ENCODE measurements around the gene F2RL2.

F2RL2 gene

DNA sequence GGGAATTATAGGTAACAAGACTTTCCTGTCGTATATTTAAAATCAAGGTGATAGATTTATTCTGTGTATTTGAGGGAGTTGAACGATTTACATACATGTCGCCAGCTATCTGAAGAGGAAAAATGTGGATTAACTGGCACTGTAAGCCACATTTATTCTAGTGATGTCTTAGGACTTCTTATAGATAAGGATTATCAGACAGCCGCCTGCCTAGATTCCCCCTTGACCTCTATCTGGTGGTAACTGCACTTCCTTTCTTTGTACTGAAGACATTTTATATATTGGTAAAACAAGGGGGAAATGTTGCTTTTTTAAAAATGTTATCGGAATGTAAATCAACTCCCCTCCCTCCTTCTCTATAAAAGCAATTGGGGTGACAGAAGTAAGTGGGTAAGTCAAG is 39.3 kb upstream of the F2RL2 start:
- H3K4me3 ChIP-seq (ENCODE audit: low read length) = no peak overlapping the region
- H3K27me3 ChIP-seq (ENCODE audit: control insufficient read depth, low read length) = no peaks in the 10 kb centered on the region
- no peak for TF ChIP-seq CTCF (IDR thresholded peaks at IDR 0.05; ENCODE audit: low read depth, low read length, poor library complexity, severe bottlenecking)
- TF ChIP-seq EZH2phosphoT487 (IDR thresholded peaks at IDR 0.05; ENCODE audit: borderline replicate concordance, low read length) = no peak
- no peaks in the 10 kb centered on the region for H3F3A ChIP-seq (ENCODE audit: control insufficient read depth, insufficient read depth)
- no peak overlapping the region for H3K27ac ChIP-seq (ENCODE audit: low read depth, low read length)
- no peak overlapping the region for H3K4me2 ChIP-seq (ENCODE audit: low read length)
- no peaks in the 10 kb centered on the region for H3K9me2 ChIP-seq (replicated peaks; ENCODE audit: control insufficient read depth, low read length)
- no peaks in the 10 kb centered on the region for H3K9me3 ChIP-seq (ENCODE audit: control insufficient read depth, insufficient read depth, low read length)
- peaks cover 18% of the 10 kb centered on the region for H3K36me3 ChIP-seq (ENCODE audit: control insufficient read depth, low read length)
- H3K79me2 ChIP-seq (ENCODE audit: control insufficient read depth, low read length) = no peaks in the 10 kb centered on the region
- no peaks in the 10 kb centered on the region for H4K20me1 ChIP-seq (ENCODE audit: control insufficient read depth, insufficient read depth, low read depth, low read length)
- peaks cover 6% of the 10 kb centered on the region for H3K4me1 ChIP-seq (ENCODE audit: control insufficient read depth, low read length)

DNA sequence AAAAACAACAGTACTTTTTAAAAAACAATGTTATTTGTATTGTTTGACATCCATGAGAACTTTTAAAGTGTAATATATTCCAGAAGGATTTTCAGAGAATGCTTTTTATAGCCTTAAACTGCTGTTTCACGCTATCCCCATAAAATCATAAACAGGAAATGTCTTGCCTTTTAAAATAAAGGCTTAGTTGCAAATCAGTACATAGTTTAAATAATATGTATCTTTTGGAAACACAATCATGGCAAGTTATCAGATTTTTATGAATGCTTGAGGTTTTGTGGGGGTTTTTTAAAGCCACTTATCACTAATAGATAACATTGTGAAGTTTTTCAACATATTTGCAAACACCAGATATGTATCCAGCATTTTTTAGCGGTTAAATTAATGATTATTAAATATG is 37.2 kb upstream of the F2RL2 start:
- Histone ChIP-seq H3K36me3 (ENCODE audit: control insufficient read depth, low read length) (peaks cover 18% of the 10 kb centered on the region), H3F3A (ENCODE audit: control insufficient read depth, insufficient read depth) (no peaks in the 10 kb centered on the region)

DNA sequence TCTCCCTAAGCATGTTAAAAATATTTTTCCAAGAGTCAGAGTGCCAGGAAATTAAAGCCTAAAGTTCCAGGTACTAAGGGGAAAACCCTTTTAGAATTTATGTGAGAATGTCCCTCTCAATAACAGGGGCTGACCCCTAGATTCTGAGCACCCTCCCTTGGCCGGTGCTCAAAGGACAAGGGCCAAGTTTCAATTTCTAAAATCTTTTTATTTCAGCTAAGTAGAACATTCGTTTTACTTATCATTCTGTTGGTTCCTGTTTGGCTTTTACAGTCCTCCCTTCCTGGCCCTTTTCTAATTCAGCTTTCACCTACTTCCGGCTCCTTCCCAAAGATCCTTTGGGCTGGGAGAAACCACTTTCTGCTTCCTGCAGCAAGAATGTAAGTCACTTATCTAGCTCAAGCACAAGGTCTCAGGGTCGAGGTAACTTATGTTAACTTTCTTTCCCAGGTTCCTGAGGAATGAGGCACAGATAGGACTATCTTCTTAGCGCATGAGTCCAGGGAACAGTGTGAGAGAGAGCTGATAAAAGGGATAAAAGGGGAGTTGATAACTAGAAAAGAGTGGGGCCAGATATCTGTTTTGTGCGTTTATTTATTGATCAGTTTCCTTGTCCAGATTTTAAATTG is 34.6 kb upstream of the F2RL2 start:
- Histone ChIP-seq H3K9me3 (ENCODE audit: control insufficient read depth, insufficient read depth, low read length) (no peaks in the 10 kb centered on the region), H3K4me1 (ENCODE audit: control insufficient read depth, low read length) (peaks cover 5% of the 10 kb centered on the region), H3K4me2 (ENCODE audit: low read length) (no peak overlapping the region), H3K9me2 (replicated peaks; ENCODE audit: control insufficient read depth, low read length) (no peaks in the 10 kb centered on the region), H3K27me3 (ENCODE audit: control insufficient read depth, low read length) (no peaks in the 10 kb centered on the region), H3F3A (ENCODE audit: control insufficient read depth, insufficient read depth) (no peaks in the 10 kb centered on the region), H4K20me1 (ENCODE audit: control insufficient read depth, insufficient read depth, low read depth, low read length) (no peaks in the 10 kb centered on the region), H3K4me3 (ENCODE audit: low read length) (no peak overlapping the region), H3K36me3 (ENCODE audit: control insufficient read depth, low read length) (peaks cover 22% of the 10 kb centered on the region), H3K27ac (ENCODE audit: low read depth, low read length) (no peak overlapping the region), H3K79me2 (ENCODE audit: control insufficient read depth, low read length) (no peaks in the 10 kb centered on the region)
- TF ChIP-seq EZH2phosphoT487 (IDR thresholded peaks at IDR 0.05; ENCODE audit: borderline replicate concordance, low read length) (no peak), CTCF (IDR thresholded peaks at IDR 0.05; ENCODE audit: low read depth, low read length, poor library complexity, severe bottlenecking) (no peak)

More for the DNA sequence above, 37.2 kb upstream of the F2RL2 start:
- no peaks in the 10 kb centered on the region for H3K9me2 ChIP-seq (replicated peaks; ENCODE audit: control insufficient read depth, low read length)
- no peak overlapping the region for H3K27ac ChIP-seq (ENCODE audit: low read depth, low read length)
- no peaks in the 10 kb centered on the region for H3K9me3 ChIP-seq (ENCODE audit: control insufficient read depth, insufficient read depth, low read length)
- no peaks in the 10 kb centered on the region for H3K79me2 ChIP-seq (ENCODE audit: control insufficient read depth, low read length)
- TF ChIP-seq EZH2phosphoT487 (IDR thresholded peaks at IDR 0.05; ENCODE audit: borderline replicate concordance, low read length) (no peak), CTCF (IDR thresholded peaks at IDR 0.05; ENCODE audit: low read depth, low read length, poor library complexity, severe bottlenecking) (no peak)
- H3K4me1 ChIP-seq (ENCODE audit: control insufficient read depth, low read length) = peaks cover 6% of the 10 kb centered on the region
- H3K4me3 ChIP-seq (ENCODE audit: low read length) = no peak overlapping the region
- H3K4me2 ChIP-seq (ENCODE audit: low read length) = no peak overlapping the region
- H3K27me3 ChIP-seq (ENCODE audit: control insufficient read depth, low read length) = no peaks in the 10 kb centered on the region
- H4K20me1 ChIP-seq (ENCODE audit: control insufficient read depth, insufficient read depth, low read depth, low read length) = no peaks in the 10 kb centered on the region
